GM19324 (cell line): Measurements from ENCODE around the gene CEP89.
"Not testable (repeated sequence)": the region's sequence is repeated elsewhere in the genome, so short reads cannot be mapped to it uniquely, and the experiment has no call there.

Source experiments
- ATAC-seq: cut with Tn5 transposase; IDR thresholded peaks from one replicate; pipeline ENCODE4 v1.9.1; 2021; ENCODE audit warnings: mild to moderate bottlenecking, moderate library complexity; ENCODE audit not compliant: unreplicated experiment, low FRiP score

CEP89 gene

DNA sequence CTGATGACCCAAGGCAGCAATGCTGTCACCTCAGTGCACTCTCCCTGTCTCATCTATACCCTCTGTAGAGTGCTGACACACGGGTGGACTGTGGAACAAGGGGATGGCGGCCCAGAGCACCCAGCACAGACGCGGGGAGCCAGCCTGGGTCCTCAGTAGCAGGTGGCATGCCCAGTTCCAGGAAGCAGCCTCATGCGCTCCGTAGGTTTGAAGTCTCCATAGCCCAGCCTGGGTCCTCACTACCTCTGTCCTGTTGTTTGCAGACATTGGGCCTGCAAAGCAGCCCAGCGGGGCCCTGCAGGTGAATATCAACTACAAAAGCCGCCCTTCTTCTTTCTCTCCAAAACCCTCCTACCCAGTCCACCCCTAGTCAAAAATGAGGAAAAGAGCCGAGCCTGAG is 97.2 kb downstream of the CEP89 start:
- no peak for ATAC-seq

DNA sequence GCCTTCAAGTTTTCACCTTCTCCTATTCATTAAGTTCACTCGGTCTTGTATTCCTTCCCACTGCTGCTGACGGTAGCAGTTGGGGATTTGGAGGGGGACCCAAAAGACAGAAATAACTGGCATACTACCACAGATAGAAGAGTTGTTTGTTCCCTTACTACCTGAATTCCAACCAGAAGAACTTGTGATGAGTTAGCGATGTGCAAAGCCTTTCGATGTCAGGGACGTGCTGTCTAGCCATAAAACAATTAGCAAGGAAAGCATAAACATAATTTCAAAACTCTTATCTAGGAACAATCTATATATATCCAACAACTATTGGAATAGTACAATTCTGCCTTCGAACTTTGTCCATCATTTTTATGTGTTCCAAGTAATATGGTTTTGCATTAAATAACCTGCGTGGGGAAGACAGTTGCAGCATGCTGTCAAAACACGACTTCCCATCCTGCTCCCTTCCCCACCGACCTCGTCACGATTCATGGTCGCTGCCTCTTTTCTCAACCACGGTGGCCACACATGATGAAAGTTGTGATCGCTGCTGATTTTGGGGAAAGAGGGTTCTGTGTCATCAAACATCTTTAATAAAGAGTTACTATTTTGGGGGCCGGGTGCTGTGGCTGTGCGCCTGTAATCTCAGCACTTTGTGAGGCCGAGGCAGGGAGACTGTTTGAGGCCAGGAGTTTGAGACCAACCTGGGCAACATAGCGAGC is 98.4 kb downstream of the CEP89 start:
- ATAC-seq, result no peak

DNA sequence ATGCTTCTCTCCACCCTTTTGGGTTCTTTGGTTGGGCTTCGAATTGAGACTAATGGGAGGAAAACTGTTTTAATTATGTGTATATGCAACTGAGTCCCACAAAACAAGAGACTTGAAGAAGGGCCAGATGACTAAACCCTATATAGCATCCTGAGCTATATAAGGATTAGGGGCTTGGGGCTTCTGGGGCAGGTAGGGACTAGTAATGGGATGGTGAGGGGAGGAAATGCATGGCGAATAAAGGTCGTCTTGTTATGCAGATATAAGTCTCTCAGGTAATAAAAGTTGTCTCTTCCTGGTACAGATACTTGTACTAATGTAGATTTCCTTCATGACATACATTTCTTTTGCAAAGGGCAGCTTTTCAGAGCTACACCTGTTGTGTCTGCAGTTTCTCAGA is 99.4 kb downstream of the CEP89 start:
- no peak for ATAC-seq

DNA sequence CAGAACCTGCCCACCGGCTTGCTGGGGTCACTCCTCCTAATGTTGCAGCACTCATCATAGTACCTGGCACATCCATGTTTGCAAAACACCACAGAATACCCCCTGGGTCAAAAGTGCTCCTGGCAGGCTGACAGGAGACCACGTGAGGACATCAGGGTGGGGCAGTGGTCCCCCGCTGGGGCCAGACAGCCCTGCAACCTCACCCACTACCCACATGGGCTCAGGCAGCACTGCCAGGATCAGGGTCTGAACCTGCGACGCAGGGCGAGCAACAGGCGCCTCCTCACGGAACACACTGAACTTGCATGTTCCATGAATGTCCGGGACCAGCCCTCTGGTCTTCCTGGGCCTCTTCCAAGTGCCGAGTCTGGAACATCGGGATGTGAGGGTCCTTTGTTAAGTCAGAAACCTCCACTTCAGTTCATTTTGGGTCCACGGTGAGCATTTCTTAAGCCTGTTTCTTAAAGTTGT is 100.7 kb downstream of the CEP89 start:
- ATAC-seq, result no peak

DNA sequence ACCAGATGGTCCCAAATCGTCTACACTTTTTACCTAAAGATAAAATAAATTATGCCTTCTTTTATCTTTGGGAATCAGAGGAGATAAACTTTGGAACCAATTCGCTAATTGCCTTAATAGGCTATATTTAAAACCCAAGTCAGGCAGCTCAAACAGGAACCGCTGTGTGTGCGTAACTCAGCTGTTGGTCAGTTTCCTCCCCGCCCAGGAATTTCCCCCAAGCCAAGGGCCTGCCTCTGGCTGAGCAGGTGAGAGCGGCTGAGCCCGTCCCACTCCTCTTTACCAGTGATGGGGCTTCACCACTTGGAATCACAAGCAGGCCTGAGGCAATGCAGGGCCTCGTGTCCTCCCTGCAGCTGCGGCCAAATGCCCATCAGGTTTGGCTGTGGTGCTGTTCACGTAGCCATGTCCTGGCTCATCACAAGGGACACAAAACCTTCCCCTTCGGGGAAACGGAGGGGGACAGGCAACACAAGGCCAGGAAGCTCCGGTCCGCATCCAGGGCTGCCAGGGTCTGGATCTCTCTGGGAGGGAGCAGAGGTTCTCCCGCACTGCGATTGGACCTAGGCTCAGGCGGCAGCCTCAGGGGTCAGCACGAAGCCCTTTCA is 101.7 kb downstream of the CEP89 start:
- no peak for ATAC-seq

DNA sequence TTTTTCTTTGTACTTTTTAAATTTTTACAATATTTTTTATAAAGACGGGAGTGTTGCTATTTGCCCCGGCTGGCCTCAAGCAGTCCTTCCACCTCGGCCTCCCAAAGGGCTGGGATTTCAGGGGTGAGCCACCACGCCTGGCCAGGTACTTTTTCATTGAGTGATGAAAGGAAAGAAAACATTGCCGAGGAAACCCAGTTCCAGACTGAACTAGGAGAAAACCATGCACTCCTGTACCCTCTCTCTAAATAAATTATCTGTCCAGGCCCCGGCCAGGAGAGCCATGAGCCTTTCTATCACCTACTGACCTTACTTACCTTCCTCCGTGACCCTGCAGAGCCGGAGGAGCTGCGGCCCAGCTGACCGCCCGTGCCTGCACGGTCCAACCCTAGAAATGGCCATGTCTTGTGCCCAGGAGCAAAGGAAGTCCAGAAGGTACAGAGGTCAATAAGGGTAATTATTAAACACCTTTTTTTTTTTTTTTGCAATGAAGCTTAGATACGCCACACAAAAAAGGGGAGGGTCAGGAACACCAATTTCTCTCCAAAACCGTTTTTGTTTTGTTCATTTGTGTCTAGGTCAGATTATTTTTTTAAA is 102.3 kb downstream of the CEP89 start, which contains the start of gene SLC7A9:
SLC7A9 (minus strand) TSS at position 399 of the 597 bp plus-strand sequence. CDS start 1,233 bp downstream, outside the sequence.
- no peak for ATAC-seq

DNA sequence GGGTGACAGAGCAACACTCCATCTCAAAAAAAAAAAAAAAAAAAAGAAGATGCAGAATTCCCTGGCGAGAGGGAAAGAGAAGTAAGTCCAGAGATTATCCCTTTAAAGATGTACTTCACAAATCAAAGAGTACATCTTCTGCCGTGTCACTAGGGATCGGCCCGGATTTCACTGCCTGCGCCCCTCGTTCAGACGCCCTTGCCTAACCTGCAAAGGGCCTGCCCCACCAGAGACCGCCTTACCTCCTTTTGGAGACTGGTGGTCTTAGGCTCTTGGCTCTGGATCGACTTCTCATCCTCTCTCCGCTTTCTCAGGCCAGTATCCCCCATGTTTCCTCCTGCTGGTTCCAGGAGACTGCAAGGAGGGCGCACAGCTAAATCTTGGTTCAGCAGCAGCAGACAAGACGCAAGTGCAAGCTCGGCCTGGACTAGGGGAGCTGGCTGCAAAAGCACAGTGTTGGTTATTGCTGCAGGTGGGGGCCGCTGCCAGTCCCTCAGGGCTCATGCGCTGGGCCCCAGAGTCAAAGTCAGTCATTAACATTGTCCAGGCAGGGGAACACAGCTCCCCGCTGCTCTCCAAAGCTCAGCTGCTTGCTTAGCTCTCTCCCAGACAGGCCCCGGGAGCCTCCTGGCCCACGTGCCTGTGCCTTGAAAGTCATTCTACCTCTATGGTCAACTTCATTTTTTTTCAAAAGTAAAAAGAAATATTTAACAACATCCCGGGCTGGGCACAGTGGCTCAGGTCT is 103.4 kb downstream of the CEP89 start:
- ATAC-seq, result no peak

DNA sequence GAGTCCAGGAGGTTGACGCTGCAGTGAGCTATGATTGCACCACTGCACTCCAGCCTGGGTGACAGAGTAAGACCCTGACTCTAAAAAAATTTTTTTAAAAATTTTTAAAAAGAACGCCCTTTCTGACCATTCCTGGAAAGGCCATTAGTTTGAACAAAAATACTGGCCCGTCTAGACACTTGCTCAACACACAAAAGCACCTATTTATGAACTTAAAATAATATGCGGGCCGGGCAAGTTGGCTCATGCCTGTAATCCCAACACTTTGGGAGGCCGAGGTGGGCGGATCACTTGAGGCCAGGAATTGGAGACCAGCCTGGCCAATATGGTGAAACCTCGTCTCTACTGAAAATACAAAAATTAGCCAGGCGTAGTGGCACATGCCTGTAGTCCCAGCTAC is 104.3 kb downstream of the CEP89 start:
- ATAC-seq, result not testable (repeated sequence)

DNA sequence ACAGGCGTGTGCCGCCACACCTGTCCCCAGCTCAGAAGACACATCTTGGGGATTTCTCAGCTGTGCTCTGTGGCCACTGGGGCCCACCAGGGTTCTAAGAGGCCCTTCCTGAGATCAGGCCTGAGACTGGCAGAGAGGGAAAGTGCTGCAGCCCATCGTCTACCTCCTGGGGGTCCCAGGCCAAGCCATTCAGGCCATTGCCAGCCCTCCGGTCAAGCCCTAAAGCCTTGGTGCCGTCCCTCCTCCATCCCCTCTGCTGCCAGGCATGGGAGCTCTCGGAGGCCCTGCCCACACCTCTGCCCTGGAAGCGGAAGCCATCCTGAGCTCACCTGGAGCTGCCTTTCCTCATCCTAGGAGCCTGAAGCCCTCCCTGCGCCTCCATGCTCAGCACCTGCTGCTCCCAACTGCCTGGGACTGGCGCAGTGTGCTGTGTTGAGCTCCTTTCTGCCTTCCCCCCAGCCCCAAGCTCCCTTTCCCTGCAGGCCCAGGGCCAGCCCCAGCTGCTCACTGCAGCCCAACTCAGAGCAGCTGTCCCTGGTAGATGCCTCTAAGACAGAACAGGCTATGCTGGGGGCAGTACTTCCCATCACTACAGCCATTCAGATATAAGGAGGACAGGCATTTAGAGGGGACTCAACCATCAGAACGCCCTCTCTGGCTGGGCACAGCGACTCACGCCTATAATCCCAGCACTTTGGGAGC is 105.0 kb downstream of the CEP89 start:
- no peak for ATAC-seq

DNA sequence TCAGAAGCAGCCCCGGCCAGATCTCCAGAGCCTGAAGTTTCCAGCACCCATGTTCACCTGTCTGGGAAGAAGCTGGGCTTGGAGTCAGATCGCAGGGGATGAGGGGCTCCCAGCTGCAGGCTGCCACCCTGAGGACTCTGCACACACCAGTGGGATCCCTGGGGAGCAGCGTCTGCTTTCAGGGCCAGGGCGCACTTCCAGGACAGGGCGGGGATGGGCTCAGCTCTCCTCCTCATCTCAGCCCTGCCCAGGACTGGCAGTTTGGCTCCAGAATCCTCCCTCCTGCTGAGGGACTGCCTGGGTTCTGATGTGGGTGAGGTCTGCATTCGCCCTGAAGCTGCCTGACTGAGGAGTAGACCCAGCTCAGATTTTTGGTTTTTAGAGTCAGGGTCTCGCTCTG is 105.7 kb downstream of the CEP89 start:
- ATAC-seq, result no peak

DNA sequence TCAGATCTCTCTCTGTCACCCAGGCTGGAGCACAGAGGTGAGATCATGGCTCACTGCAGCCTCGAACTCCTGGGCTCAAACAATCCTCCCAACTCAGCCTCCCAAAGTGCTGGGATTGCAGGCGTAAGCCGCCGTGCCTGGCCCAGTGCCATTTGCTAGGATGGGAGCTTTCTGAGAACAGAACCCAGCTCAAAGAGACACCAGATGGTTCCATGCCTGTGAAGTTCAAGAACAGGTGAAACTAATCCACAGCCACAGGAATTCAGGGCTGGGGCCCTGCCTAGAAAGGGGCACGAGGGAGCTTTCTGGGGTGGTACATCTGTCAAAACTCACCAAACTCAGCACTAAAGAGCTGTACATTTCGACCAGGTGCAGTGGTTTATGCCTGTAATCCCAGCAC is 106.4 kb downstream of the CEP89 start:
- ATAC-seq, result no peak

DNA sequence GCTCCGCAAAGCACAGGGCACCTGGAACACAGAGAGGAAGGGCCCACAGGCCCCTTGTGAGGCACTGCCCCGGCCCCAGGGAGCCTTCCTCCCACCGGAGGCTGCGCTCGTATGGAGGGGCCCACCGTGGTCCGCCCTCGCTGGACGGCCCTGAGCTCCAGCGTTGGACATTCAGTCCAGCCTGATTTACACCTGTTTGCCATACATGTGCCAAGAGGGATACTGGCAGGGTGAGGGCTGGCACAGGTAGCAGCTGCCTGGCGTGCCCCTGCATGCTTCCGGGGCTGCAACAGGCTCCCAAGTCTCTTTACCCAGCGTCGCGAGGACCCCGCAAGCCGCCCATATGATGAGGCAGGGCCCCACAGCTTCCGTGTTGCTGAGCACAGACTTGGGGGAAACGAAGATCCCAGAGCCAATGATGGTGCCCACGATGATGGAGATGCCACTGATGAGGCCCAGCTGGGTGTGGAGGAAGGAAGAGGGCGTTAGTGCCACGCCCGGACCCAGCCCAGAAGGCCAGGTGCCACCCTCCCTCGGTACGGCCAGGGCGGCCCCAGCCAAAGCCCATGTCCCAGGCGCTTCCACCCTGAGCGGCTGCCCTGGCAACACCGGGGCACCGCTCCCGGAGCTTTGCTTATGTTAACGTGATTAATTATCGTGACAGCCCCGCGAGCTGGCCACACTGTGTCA is 107.3 kb downstream of the CEP89 start:
- no peak for ATAC-seq

DNA sequence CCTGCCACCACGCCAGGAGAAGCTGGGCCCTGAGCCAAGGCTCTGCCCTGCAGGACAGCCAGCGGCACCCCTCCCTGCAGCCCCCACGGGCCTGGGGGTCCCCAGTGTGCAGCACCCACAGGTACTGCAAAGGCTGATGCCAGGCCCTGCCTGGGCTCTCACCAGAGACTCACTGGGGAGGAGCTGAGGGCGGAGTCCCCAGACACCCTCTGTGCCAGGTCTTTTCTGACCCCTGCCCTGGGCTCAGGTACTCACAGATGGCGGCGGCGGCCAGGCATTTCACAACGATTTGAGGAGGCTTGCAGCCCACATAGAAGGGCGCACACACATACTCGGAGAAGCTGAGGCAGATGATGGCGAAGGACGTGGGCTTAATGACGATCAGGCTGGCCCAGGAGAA is 107.9 kb downstream of the CEP89 start:
- ATAC-seq, result no peak

DNA sequence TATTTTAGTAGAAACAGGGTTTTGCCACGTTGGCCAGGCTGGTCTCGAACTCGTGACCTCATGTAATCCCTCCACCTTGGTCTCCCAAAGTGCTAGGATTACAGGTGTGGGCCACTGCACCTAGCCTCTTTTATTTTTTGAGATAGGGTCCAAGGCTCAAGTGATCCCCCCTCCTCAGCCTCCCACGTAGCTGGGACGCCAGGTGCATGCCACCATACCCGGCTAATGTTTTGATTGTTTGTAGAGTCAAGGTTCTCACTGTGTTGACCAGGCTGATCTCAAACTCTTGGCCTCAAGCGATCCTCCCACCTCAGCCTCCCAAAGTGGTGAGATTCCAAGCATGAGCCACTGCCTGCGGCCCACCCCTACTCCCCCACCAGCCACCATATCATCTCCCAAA is 108.5 kb downstream of the CEP89 start:
- no peak for ATAC-seq

DNA sequence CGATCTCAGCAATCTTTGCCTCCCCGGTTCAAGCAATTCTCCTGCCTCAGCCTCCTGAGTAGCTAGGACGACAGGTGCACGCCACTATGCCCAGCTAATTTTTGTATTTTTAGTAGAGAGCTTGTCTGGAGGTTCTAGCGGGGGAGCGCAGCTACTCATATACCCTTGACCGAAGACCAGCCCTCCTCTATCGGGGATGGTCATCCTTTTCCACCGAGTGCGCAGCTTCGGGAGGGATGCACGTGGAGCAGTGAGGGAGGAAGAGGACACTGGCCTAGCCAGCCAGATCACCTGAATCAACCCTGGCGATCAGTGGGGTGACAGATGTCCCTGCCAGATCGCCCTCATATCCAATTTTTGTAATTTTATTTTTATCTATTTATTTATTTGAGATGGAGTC is 109.0 kb downstream of the CEP89 start:
- ATAC-seq, result no peak

DNA sequence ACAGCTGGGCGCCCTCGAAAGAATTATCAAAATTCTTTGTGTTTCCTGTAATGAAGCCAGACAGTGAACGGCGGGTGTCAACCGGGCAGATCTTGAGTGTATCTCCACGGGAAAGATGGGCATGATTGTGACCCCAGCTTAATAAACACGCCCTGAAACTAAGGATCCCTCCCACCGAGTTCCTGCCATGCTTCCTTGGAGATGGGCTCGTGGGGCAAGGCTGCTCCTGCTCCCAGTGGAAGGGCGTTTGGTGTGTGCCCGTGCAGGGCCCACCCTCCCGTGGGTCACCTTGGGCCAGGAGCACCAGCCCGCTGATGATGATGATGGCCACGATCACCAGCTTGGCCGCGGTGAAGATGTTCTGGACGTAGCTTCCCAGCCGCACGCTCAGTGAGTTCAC is 109.6 kb downstream of the CEP89 start:
- ATAC-seq, result no peak

DNA sequence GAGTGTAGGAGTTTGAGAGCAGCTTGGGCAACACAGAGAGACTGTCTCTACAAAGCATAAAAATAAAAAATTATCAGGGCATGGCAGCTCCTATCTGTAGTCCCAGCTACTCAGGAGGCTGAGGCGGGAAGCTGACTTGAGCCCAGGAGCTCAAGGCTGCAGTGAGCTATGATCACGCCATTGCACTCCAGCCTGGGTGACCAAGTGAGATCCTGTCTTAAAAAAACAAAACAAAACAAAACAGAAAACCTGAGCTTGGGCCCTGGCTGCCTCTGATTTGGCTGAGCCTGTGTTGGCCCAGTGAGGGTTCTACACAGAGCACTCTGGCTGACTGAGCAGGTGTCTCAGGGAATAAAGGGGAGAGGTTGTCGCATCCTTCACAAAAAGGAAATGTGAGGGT is 110.2 kb downstream of the CEP89 start:
- ATAC-seq, result no peak

DNA sequence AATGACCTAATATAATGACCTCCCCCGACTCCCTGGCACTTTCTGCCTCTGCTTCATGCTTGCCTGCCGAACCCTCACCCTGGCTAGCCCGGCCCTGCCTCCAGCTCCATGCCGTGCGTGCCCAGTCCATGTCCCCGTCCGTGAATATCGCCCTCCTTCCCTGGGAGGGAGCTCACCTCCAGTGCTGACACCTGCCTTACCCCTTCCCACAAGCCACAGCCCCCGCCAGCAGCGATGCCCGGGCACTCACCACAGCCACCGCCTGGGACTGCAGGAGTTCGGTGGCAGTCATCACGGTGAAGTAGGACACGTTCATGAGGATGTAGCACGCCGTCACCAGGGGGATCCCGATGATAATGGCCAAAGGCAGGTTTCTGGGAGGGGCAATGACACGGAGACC is 112.2 kb downstream of the CEP89 start:
- ATAC-seq, result no peak

DNA sequence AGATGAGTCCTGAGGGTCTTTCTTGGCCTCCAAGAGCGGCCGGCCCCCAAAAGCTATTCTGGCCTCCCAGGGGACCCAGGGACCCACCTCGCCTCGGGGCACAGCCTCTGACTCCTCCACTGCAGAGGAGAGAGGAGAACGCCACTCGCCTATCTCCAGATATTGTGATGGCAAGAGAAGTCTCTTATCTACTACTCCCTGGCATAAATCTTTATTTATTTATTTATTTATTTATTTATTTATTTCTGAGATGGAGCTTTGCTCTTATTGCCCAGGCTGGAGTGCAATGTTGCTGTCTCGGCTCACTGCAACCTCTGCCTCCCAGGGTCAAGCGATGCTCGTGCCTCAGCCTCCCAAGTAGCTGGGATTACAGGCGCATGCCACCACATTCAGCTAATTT is 113.2 kb downstream of the CEP89 start:
- no peak for ATAC-seq

DNA sequence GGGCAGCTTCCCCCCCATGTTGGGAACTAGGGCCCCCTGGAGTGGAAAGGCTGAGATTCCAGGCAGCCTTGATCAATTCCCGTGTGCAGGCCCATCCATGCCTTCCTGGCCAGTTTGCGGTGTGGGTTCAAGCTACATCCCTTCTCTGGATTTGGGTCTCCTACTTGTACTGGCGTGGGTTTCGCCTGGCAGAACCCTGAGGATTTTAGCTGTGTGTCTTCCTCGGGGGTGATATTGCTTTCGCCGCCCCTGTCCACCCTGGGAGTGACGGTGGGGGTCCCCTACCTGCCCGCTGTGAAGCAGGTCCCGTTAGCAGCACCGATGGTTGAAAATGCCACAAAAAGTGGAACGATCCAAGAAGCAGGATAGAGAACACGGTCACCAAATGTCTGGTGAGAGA is 113.6 kb downstream of the CEP89 start:
- no peak for ATAC-seq
